ENCODE data around the gene ASPN.

Gene ASPN

DNA sequence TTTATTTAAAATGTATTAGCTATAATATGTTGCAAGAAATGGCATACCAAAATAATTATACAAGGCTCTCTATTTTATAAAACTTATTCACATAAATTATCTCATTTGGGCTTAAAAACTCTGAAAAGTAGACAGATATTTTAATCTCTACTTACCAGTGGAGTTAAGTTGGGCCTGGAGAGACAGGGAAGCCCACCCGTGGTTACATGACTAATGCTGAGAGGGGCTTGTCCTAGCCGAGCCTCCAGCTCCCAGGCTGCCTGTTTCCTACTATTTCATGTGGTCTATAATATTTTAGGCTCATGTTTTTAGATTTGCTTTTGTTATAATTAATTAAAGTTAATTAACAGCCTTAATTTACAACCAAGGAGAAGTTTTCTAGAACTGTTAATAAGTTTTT is 20.9 kb upstream of the ASPN start:
- DNase-seq, result no peak

- DNase-seq, result peak; percentile 2
These were observed 19.5 kb upstream of the ASPN start for GRCh38 chr9:92501671-92502393.

GRCh38 chr9:92500725-92501124 is 18.4 kb upstream of the ASPN start:
- DNase-seq, result no peak

GRCh38 chr9:92499701-92500100 is 17.4 kb upstream of the ASPN start:
- DNase-seq, result no peak

DNA sequence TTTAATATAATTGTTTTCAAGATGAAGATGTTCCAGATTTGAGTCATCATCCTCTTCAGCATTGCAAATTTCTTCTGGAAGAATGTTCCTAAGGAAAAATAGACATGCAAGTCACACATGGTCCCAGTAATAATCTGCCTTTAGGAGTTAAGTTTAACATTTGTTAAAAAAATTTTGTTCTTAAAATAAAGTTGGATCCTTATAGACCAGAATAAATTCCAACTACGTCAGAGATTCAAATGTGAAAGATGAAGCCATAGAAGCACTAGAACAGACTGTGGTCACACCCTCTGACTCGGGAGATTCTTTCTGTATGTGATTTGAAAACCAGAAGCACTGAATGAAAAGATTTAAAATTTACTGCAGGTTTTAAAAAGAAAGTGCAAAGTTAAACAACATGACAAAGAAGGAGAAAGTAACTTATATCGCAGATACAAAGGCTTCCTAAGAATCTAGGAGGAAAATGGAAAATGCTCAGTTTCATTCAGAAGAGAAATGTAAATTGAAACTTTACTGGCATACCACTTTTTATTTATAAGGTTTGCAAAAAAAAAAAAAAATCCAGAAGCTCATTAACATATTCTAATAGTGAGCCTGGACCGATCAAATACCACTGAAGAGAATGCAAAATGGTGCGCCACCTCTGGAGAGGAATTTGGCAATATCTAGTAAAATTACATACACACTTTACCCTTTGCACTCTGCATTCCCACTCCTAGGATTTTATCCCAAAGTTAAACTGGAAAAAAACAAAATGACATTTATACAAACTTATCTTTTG is 14.3 kb upstream of the ASPN start:
- DNase-seq, result no peak

DNA sequence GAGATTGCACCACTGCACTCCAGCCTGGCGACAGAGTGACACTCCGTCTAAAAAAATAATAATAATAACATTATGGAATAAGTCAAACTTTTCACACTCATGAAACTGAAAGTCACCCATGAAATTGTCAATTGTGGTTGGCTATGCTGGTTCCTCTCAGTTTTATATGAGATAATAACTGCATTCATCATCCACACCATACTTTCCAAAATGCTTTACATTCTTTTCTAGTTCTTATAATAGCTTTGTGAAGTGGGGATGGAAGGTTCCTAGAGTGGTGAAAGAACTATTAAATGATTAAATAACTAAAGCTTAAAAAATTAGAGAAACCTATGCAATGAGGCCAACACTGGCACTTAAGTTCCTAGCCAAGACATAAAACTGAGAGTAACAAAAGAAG is 12.6 kb upstream of the ASPN start:
- DNase-seq, result no peak

- no peak for DNase-seq
These were observed 11.6 kb upstream of the ASPN start for GRCh38 chr9:92493749-92494387.

- DNase-seq, result no peak
These were observed 10.6 kb upstream of the ASPN start for GRCh38 chr9:92492781-92493401.

- DNase-seq, result no peak
These were observed 6.6 kb upstream of the ASPN start for GRCh38 chr9:92488681-92489550.

DNA sequence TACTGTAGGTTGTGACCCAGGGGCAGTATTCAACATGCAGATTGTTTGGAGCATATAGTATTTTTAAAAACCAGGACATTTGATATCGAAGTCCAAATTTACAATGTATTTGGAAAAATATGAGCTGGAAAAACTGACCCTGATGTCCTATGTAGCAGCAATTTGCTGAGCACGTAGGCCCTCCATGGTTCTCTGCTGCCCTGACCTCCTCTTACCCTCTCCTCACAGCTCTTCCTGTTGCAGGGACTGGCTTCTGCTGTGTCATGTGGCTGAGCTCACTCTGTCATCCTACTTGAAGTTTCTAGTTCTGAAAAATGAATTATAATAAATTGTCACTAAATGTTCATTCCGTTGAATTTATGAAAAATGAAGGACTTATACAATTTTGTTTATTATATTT is 4.1 kb upstream of the ASPN start:
- no peak for DNase-seq

- no peak for DNase-seq
These were observed 2.3 kb upstream of the ASPN start for GRCh38 chr9:92484563-92484962.

GRCh38 chr9:92483627-92484545 is 1.6 kb upstream of the ASPN start:
- DNase-seq, result no peak

DNA sequence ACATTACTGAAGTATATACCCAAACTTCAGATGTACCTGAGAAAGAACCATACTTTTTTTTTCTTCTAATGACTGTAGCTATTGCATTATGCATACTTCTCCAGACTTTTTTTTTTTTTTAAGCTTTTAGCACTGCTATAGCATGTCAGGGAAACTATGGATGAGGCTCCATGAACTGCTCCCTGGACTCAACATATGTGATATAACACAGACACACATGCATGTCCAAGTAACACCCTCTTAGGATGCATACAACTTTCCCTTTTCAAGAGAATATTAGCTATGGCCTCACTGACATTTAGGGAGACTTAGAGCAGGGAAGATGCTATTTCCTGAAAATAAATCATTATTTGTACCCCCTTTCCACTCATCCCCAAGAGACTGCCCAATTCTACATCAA is 499 bp upstream of the ASPN start:
- DNase-seq, result no peak

GRCh38 chr9:92480986-92481633 is 1.2 kb downstream of the ASPN start:
- DNase-seq, result no peak

DNA sequence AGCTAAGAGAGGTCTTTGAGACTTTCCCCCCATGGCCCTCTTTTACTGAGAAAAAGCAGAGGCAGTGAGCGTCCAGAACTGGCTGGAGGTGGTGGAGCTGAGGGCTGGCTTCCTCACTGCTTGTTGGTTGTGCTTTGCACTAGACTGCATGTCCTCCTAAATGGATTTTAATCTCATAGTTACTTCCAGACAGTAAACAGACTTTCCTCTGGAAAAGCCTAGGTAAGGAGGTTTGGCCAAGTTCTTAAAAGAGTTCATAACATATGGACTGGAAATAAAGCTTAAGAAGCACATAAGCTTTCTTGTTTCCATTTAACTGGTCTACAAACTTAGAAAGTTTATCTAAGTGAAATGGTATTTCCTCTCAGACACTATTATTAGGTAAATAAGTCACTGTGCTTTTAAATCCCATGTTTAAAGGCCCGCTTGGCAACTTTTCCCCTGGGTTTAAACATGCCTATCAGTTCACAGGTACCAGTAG is 2.0 kb downstream of the ASPN start:
- no peak for DNase-seq

- DNase-seq, result no peak
These were observed 3.0 kb downstream of the ASPN start for GRCh38 chr9:92479346-92479745.

GRCh38 chr9:92478783-92479182 is 3.5 kb downstream of the ASPN start:
- DNase-seq, result no peak

DNA sequence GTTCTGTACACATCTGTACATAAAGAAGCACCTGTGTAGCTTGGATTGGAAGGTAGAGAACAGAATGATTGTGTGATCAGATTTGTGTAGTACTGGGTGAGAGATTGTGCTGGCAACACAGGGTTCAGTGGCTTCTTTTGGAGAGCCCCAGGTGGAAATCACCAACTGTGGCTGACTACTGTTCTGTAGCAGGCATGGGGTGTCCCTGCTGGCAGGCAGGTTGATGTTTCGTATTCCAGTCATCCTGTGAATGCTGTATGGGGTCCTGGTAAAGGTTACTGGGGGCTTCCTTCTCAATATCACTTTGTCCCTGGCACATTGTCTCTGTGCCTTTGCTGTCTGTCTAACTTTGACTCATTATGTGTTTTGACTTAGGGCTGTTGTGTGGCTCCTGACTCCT is 5.3 kb downstream of the ASPN start:
- no peak for DNase-seq

GRCh38 chr9:92474587-92474986 is 7.7 kb downstream of the ASPN start:
- no peak for DNase-seq

- no peak for DNase-seq
These were observed 14.1 kb downstream of the ASPN start for GRCh38 chr9:92468206-92468605.

DNA sequence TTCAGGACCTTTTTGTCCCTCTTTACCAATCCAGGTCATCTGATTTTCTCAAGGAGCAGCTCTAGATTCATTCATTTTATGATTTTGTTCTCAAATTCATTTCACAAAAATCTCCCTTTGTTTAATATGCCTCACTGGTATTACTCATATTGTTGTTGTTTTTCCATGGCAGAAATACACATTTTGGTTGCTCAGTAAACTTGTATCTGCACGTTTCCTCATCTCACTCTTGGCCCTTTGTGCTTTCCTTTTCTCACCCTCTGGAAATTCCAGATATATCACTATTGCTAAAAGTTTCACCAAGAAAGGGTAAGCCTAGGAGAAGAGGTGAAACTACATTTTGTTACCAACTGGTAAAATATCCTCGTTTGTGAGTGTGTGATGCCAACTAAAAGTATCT is 14.8 kb downstream of the ASPN start:
- no peak for DNase-seq

Data from NCI-H2171 treated with DMSO at 0.1 percent for 48 hours (cell line).